ENCODE data around the gene SSH2. TPM values are rescaled to one million over a fixed set of nuclear protein-coding genes. Genes with fewer than 3 reads are reported as not detected.
"Not testable (repeated sequence)": the region's sequence is repeated elsewhere in the genome, so short reads cannot be mapped to it uniquely, and the experiment has no call there.

Gene SSH2
- total RNA-seq, 1 experiment from 2014 or later = 45.1 TPM

DNA sequence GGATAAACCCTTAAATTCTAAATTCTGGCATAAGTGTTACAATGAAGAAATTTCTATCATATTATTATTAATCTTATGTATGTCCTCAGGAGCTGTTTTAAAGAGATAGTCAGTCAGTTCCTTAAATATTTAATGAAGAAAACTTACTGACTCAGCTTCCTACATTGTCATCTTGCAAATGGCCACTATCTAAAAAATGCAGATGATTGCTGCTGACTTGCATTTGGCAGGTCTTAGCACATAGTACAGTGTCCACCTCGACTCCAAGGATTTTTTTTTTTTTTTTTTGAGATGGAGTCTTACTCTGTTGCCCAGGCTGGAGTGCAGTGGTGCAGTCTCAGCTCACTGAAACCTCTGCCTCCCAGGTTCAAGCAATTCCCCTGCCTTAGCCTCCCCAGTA, 252.2 kb downstream of the SSH2 start:
- no TSS peak for BruUV-seq (replicated peaks)
- intact Hi-C loops (cut with micrococcal nuclease; ENCODE audit: unreplicated experiment) = no loop called here
- Histone ChIP-seq H3K79me2 (ENCODE audit: low read depth) (no peaks in the 10 kb centered on the region), H3K4me2 (no peak overlapping the region), H3K36me3 (ENCODE audit: low read depth) (no peaks in the 10 kb centered on the region), H3K27me3 (ENCODE audit: insufficient read depth, low read depth) (no peaks in the 10 kb centered on the region), H3K4me1 (replicated peaks; ENCODE audit: insufficient read depth) (no peaks in the 10 kb centered on the region), H2AFZ (no peak overlapping the region), H3K9me2 (ENCODE audit: insufficient read depth) (no peaks in the 10 kb centered on the region), H3K27ac (no peak overlapping the region), H3K9me3 (ENCODE audit: insufficient read depth, low read depth) (no peaks in the 10 kb centered on the region), H4K20me1 (ENCODE audit: insufficient read depth) (no peaks in the 10 kb centered on the region), H3K4me3 (no peak overlapping the region), H3F3A (ENCODE audit: insufficient read depth, low read depth) (peaks cover 8% of the 10 kb centered on the region; the same call in 1 of the 2 replicates)
- POLR2A ChIA-PET (ENCODE audit: unreplicated experiment) = no interaction called here
- TF ChIP-seq EZH2 (IDR thresholded peaks at IDR 0.05; ENCODE audit: low read depth) = no peak
- TF ChIP-seq, protein P1, sequence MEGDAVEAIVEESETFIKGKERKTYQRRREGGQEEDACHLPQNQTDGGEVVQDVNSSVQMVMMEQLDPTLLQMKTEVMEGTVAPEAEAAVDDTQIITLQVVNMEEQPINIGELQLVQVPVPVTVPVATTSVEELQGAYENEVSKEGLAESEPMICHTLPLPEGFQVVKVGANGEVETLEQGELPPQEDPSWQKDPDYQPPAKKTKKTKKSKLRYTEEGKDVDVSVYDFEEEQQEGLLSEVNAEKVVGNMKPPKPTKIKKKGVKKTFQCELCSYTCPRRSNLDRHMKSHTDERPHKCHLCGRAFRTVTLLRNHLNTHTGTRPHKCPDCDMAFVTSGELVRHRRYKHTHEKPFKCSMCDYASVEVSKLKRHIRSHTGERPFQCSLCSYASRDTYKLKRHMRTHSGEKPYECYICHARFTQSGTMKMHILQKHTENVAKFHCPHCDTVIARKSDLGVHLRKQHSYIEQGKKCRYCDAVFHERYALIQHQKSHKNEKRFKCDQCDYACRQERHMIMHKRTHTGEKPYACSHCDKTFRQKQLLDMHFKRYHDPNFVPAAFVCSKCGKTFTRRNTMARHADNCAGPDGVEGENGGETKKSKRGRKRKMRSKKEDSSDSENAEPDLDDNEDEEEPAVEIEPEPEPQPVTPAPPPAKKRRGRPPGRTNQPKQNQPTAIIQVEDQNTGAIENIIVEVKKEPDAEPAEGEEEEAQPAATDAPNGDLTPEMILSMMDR (conservative IDR thresholded peaks at IDR 0.05) = no peak
- CTCF ChIA-PET = interaction anchor here (0.6 kb wide), 1 partner anchor 131 kb away, joined by 6 read pairs; no protein-coding TSS in a partner anchor
- DNase-seq = no peak

DNA sequence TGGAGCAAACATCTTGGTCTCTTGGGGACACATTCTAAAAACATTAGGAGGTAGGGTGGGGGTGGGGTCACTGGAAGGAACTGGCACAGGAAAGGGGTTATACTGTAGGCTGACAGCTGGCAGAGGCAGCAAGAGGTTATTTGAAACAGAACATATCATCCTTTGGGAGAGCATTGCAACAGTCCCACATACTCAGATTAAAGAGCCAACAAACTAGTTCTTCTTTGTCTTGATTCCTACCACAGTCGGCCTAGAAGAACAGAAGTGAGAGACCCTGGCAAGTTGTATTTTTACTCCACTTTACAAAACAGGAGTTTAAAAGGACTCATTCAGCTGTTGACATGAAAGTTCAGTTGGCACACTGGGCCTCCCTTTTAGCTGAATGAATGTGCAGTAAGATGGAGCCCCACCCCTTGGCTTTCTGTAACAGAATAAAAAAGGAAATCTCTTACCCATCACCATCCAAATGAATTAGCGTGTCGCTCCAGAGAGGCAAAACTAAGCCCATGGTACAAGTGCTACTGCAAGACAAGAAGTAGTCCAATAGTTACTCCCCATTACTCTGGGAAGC, 252.7 kb downstream of the SSH2 start:
- ChIA-PET CTCF (interaction anchor here (0.6 kb wide), 1 partner anchor 56 kb away, joined by 5 read pairs; no protein-coding TSS in a partner anchor), POLR2A (ENCODE audit: unreplicated experiment) (no interaction called here)
- intact Hi-C loops (cut with micrococcal nuclease; ENCODE audit: unreplicated experiment) = no loop called here

GRCh38 chr17:29675961-29676360, 254.1 kb downstream of the SSH2 start:
- BruUV-seq (replicated peaks); H3K4me2 ChIP-seq; H3K4me1 ChIP-seq (replicated peaks; ENCODE audit: insufficient read depth); intact Hi-C loops (cut with micrococcal nuclease; ENCODE audit: unreplicated experiment); H2AFZ ChIP-seq; CTCF ChIA-PET; H3K36me3 ChIP-seq (ENCODE audit: low read depth); H3K4me3 ChIP-seq; H3K9me2 ChIP-seq (ENCODE audit: insufficient read depth); H3K27ac ChIP-seq; DNase-seq; H4K20me1 ChIP-seq (ENCODE audit: insufficient read depth); POLR2A ChIA-PET (ENCODE audit: unreplicated experiment); H3K27me3 ChIP-seq (ENCODE audit: insufficient read depth, low read depth); H3F3A ChIP-seq (ENCODE audit: insufficient read depth, low read depth); H3K79me2 ChIP-seq (ENCODE audit: low read depth); H3K9me3 ChIP-seq (ENCODE audit: insufficient read depth, low read depth): not testable (repeated sequence)

More for the DNA sequence above, 252.7 kb downstream of the SSH2 start:
- H3F3A ChIP-seq (ENCODE audit: insufficient read depth, low read depth) = peaks cover 8% of the 10 kb centered on the region; the same call in 1 of the 2 replicates
- no peaks in the 10 kb centered on the region for H3K27me3 ChIP-seq (ENCODE audit: insufficient read depth, low read depth)
- H3K27ac ChIP-seq = no peak overlapping the region
- no peaks in the 10 kb centered on the region for H3K4me1 ChIP-seq (replicated peaks; ENCODE audit: insufficient read depth)
- no peaks in the 10 kb centered on the region for H3K9me3 ChIP-seq (ENCODE audit: insufficient read depth, low read depth)
- BruUV-seq (replicated peaks) = no TSS peak
- no peaks in the 10 kb centered on the region for H3K36me3 ChIP-seq (ENCODE audit: low read depth)
- no peak for DNase-seq
- no peak for TF ChIP-seq EZH2 (IDR thresholded peaks at IDR 0.05; ENCODE audit: low read depth)
- TF ChIP-seq, protein P1 (conservative IDR thresholded peaks at IDR 0.05) = no peak
- H3K4me3 ChIP-seq = no peak overlapping the region
- no peaks in the 10 kb centered on the region for H3K79me2 ChIP-seq (ENCODE audit: low read depth)
- no peaks in the 10 kb centered on the region for H4K20me1 ChIP-seq (ENCODE audit: insufficient read depth)
- no peak overlapping the region for H2AFZ ChIP-seq
- no peaks in the 10 kb centered on the region for H3K9me2 ChIP-seq (ENCODE audit: insufficient read depth)
- H3K4me2 ChIP-seq = no peak overlapping the region

DNA sequence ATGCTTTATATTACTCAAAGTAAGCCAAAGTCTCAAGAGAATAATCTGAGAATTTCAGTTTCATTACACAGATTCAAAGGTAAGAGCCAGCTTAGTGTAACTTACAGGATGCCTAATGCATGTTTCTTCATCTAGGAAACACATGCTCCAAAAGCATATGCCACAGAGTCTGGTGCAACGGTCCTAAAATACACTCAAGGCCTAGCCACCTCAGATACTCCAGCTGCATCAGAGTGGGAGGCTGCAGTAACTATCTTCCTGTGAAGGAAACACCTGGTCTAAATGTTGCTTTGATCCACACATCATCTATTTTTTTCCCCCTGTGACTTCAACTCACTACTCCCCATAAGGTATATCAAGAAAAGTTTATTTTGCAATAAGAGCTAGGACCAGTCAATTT, 255.7 kb downstream of the SSH2 start:
- H4K20me1 ChIP-seq (ENCODE audit: insufficient read depth) = no peaks in the 10 kb centered on the region
- H3K4me2 ChIP-seq = no peak overlapping the region
- TF ChIP-seq, protein P1 (conservative IDR thresholded peaks at IDR 0.05) = no peak
- TF ChIP-seq EZH2 (IDR thresholded peaks at IDR 0.05; ENCODE audit: low read depth) = no peak
- no peaks in the 10 kb centered on the region for H3K9me3 ChIP-seq (ENCODE audit: insufficient read depth, low read depth)
- no peaks in the 10 kb centered on the region for H3K36me3 ChIP-seq (ENCODE audit: low read depth)
- no TSS peak for BruUV-seq (replicated peaks)
- no peaks in the 10 kb centered on the region for H3F3A ChIP-seq (ENCODE audit: insufficient read depth, low read depth)
- H3K4me3 ChIP-seq = no peak overlapping the region
- no peaks in the 10 kb centered on the region for H3K27me3 ChIP-seq (ENCODE audit: insufficient read depth, low read depth)
- no peak for DNase-seq
- no peaks in the 10 kb centered on the region for H3K4me1 ChIP-seq (replicated peaks; ENCODE audit: insufficient read depth)
- no peaks in the 10 kb centered on the region for H3K79me2 ChIP-seq (ENCODE audit: low read depth)
- ChIA-PET CTCF (no interaction called here), POLR2A (ENCODE audit: unreplicated experiment) (interaction anchor here (0.7 kb wide), 1 partner anchor 160 kb away, joined by 4 read pairs; no protein-coding TSS in a partner anchor)
- H2AFZ ChIP-seq = no peak overlapping the region
- H3K9me2 ChIP-seq (ENCODE audit: insufficient read depth) = no peaks in the 10 kb centered on the region
- no peak overlapping the region for H3K27ac ChIP-seq
- intact Hi-C loops (cut with micrococcal nuclease; ENCODE audit: unreplicated experiment) = no loop called here
